ENCODE measurements around the gene PAQR7.

The PAQR7 gene

GRCh38 chr1:25813734-25814471 is 61.6 kb downstream of the PAQR7 start:
- no peaks in the 10 kb centered on the region for H3K4me1 ChIP-seq
- no peak overlapping the region for H2AFZ ChIP-seq
- H3K4me3 ChIP-seq (ENCODE audit: low read depth, low read length) = no peak overlapping the region
- H3K79me2 ChIP-seq = no peaks in the 10 kb centered on the region
- H3K9me3 ChIP-seq (ENCODE audit: control insufficient read depth, low read length) = no peaks in the 10 kb centered on the region
- H3K9ac ChIP-seq = no peak overlapping the region
- no peak overlapping the region for H3K4me2 ChIP-seq (ENCODE audit: low read length)
- no peak for TF ChIP-seq CTCF (IDR thresholded peaks at IDR 0.05)
- no peaks in the 10 kb centered on the region for H3K27me3 ChIP-seq (ENCODE audit: control insufficient read depth, insufficient read depth, low read length)
- H3K36me3 ChIP-seq (ENCODE audit: control insufficient read depth, insufficient read depth, low read length) = no peaks in the 10 kb centered on the region
- no peak overlapping the region for H3K27ac ChIP-seq

- Histone ChIP-seq H3K9me3 (ENCODE audit: control insufficient read depth, low read length) (no peaks in the 10 kb centered on the region), H3K4me1 (no peaks in the 10 kb centered on the region), H3K27ac (no peak overlapping the region), H3K27me3 (ENCODE audit: control insufficient read depth, insufficient read depth, low read length) (no peaks in the 10 kb centered on the region), H3K4me2 (ENCODE audit: low read length) (no peak overlapping the region), H3K36me3 (ENCODE audit: control insufficient read depth, insufficient read depth, low read length) (no peaks in the 10 kb centered on the region), H3K79me2 (no peaks in the 10 kb centered on the region), H3K4me3 (ENCODE audit: low read depth, low read length) (no peak overlapping the region), H3K9ac (no peak overlapping the region), H2AFZ (no peak overlapping the region)
- TF ChIP-seq CTCF (IDR thresholded peaks at IDR 0.05) = no peak
Observed at GRCh38 chr1:25813071-25813733, 62.3 kb downstream of the PAQR7 start.

All from parathyroid adenoma (tissue), 2 donors.